ENCODE results near the gene HIP1. TPM values are rescaled to one million over a fixed set of nuclear protein-coding genes. Genes with fewer than 3 reads are reported as not detected.
A peak's percentile ranks its signal among the peaks of the same experiment; 100 is the strongest.
"Not testable (repeated sequence)": the region's sequence is repeated elsewhere in the genome, so short reads cannot be mapped to it uniquely, and the experiment has no call there.

Gene HIP1
- total RNA-seq, 1 donor from 2014 or later = 7.9 TPM

GRCh38 chr7:75696263-75697037 lies 42.3 kb downstream of the HIP1 start:
- ChIA-PET CTCF (no interaction called here), POLR2A (interaction anchor here (0.6 kb wide), 2 partner anchors 9 to 60 kb away, joined by 5 to 6 read pairs; no protein-coding TSS in a partner anchor)
- H3K27ac Mint-ChIP-seq = no peak overlapping the region
- TF ChIP-seq CTCF (IDR thresholded peaks at IDR 0.05) = no peak
- no peak for DNase-seq
- H3K4me3 Mint-ChIP-seq = no peak overlapping the region
- no peaks in the 10 kb centered on the region for H3K27me3 Mint-ChIP-seq
- ATAC-seq (ENCODE audit: low read depth) = no peak
- intact Hi-C loops (cut with micrococcal nuclease) = no loop called here
- no peaks in the 10 kb centered on the region for H3K9me3 Mint-ChIP-seq
- no peaks in the 10 kb centered on the region for H3K36me3 Mint-ChIP-seq (ENCODE audit: low read depth)
- peaks cover 26% of the 10 kb centered on the region for H3K4me1 Mint-ChIP-seq

DNA sequence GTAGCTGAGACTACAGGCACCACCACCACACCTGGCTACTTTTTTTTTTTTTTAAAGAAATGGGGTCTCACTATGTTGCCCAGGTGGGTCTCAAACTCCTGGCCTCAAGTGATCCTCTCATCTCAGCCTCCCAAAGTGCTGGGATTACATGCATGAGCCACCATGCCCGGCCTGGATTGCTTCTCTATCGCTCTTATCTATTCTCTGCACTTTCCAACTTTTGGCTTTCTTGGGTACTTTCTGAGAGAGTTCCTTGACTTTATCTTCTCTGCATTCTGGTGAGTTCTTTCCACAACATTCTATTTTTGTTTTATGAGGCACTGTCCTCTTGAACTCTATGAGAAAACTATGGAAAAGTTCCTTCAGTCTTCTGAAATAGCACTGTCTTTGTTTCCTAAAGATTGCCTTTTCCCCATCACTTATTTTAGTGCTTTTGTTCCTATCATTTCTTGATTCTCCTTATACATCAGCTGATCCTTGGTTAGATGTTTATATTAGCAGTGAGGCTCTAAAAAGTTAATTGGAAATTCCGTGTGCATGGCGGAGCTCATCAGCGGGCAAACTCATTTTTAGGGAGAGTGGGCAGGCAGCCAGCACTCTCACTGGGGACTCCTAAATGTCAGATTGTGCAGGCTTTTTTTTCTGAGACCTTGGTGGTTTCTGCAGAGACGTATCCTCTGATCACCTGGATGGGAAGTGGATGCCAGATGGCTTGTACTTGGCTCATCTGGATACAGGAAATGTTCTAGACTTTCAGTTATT lies 43.9 kb downstream of the HIP1 start:
- TF ChIP-seq CTCF (IDR thresholded peaks at IDR 0.05) = no peak
- ATAC-seq (ENCODE audit: low read depth) = no peak

DNA sequence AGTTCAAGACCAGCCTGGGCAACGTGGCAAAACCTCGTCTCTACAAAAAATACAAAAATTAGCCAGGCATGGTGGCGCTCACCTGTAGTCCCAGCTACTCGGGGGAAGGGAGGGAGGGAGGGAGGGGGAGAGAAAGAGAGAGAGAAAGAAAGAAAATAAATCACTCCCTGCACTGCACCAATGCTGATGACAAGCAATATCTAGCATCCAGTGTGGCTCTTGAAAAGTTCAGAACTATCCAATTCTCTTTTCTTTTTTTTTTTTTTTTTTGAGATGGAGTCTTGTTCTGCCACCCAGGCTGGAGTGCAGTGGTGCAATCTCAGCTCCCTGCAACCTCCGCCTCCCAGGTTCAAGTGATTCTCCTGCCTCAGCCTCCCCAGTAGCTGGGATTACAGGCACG lies 45.1 kb downstream of the HIP1 start:
- H3K27ac Mint-ChIP-seq; H3K4me3 Mint-ChIP-seq; H3K36me3 Mint-ChIP-seq (ENCODE audit: low read depth); H3K9me3 Mint-ChIP-seq; CTCF ChIA-PET; H3K27me3 Mint-ChIP-seq; DNase-seq; ATAC-seq (ENCODE audit: low read depth): not testable (repeated sequence)
- H3K4me1 Mint-ChIP-seq = peaks cover 48% of the 10 kb centered on the region
- intact Hi-C loops (cut with micrococcal nuclease) = loop anchor here (2.0 kb wide), 1 partner anchor 31 kb away; no protein-coding TSS in a partner anchor
- POLR2A ChIA-PET = interaction anchor here (0.6 kb wide), 3 partner anchors 39 to 1992 kb away, joined by 5 to 6 read pairs (median 6); no protein-coding TSS in a partner anchor

More for the DNA sequence above, 43.9 kb downstream of the HIP1 start:
- Mint-ChIP-seq H3K36me3 (ENCODE audit: low read depth) (no peaks in the 10 kb centered on the region), H3K9me3 (no peaks in the 10 kb centered on the region), H3K4me1 (peaks cover 38% of the 10 kb centered on the region), H3K27me3 (no peaks in the 10 kb centered on the region), H3K27ac (no peak overlapping the region), H3K4me3 (no peak overlapping the region)
- intact Hi-C loops (cut with micrococcal nuclease) = no loop called here
- ChIA-PET POLR2A (no interaction called here), CTCF (no interaction called here)
- DNase-seq = no peak

DNA sequence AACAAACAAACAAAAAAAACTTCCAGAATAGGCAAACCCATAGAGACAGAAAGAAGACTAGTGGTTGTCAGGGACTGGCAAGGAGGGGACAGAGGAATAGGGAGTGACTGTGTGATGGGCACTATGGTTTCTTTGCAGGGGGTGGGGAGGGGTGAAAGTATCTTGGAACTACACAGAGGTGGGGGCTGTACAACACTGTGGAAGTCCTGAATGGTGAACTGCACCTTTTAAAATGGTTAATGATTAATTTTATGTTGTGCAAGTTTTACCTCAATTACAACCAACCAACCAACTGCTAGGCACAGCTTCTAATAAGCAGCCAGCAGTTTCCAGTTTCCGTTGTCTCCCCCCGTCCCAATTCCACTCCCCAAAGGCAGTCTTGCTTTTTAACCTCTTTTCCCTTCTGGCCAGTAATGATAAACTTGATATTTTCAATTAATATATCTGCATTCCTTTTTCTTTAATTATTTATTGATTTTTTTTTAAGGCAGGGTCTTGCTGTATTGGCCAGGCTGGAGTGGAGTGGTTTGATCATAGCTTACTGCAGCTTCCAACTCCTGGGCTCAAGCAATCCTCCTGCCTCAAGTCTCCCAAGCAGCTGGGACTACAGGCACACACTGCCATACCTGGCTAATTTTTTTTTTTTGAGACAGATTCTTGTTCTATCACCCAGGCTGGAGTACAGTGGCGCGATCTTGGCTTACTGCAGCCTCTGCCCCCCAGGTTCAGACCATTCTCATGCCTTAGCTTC lies 46.8 kb downstream of the HIP1 start:
- Mint-ChIP-seq H3K36me3 (ENCODE audit: low read depth) (no peaks in the 10 kb centered on the region), H3K4me1 (peaks cover 50% of the 10 kb centered on the region), H3K9me3 (no peaks in the 10 kb centered on the region), H3K27ac (peak overlapping the region; percentile 30), H3K4me3 (no peak overlapping the region), H3K27me3 (peaks cover 5% of the 10 kb centered on the region)
- POLR2A ChIA-PET = interaction anchor here (0.6 kb wide), 2 partner anchors 18 to 22 kb away, joined by 3 to 5 read pairs; no protein-coding TSS in a partner anchor
- DNase-seq = no peak
- no peak for TF ChIP-seq CTCF (IDR thresholded peaks at IDR 0.05)
- intact Hi-C loops (cut with micrococcal nuclease) = loop anchor here (2.0 kb wide), 1 partner anchor 33 kb away; no protein-coding TSS in a partner anchor
- CTCF ChIA-PET = no interaction called here
- no peak for ATAC-seq (ENCODE audit: low read depth)

- peak overlapping the region; percentile 63 for H3K4me3 Mint-ChIP-seq
- CTCF ChIA-PET = no interaction called here
These were observed 48.6 kb downstream of the HIP1 start for GRCh38 chr7:75690121-75690523.

More at GRCh38 chr7:75690121-75690523, 48.6 kb downstream of the HIP1 start:
- Mint-ChIP-seq H3K27me3 (peaks cover 5% of the 10 kb centered on the region), H3K9me3 (no peaks in the 10 kb centered on the region), H3K36me3 (ENCODE audit: low read depth) (no peaks in the 10 kb centered on the region), H3K4me1 (peaks cover 50% of the 10 kb centered on the region), H3K27ac (peak overlapping the region; percentile 56)
- ATAC-seq (ENCODE audit: low read depth) (peak; percentile 29), DNase-seq (no peak)
- intact Hi-C loops (cut with micrococcal nuclease) = no loop called here
- POLR2A ChIA-PET = interaction anchor here (0.6 to 1.0 kb wide), 2 partner anchors 13 to 27 kb away, joined by 4 to 8 read pairs; no protein-coding TSS in a partner anchor
- no peak for TF ChIP-seq CTCF (IDR thresholded peaks at IDR 0.05)
